AG10803 (cell line): ENCODE data around the gene ISL2.
A peak's percentile ranks its signal among the peaks of the same experiment; 100 is the strongest.

Source experiments
- DNase-seq: peaks from one replicate; pipeline ENCODE4 v3.0.0; 2010; ENCODE audit warnings: low read depth
- H3K4me3 ChIP-seq: 2 replicates; pipeline ENCODE4 v1.5.1; 2011; ENCODE audit warnings: mild to moderate bottlenecking, low read length, control low read depth
- TF ChIP-seq, protein P1 (sequence below): conservative IDR thresholded peaks from 2 replicates; pipeline ENCODE4 v1.5.1; 2011; ENCODE audit warnings: mild to moderate bottlenecking, low read length, control low read depth, inconsistent platforms

The ISL2 gene

DNA sequence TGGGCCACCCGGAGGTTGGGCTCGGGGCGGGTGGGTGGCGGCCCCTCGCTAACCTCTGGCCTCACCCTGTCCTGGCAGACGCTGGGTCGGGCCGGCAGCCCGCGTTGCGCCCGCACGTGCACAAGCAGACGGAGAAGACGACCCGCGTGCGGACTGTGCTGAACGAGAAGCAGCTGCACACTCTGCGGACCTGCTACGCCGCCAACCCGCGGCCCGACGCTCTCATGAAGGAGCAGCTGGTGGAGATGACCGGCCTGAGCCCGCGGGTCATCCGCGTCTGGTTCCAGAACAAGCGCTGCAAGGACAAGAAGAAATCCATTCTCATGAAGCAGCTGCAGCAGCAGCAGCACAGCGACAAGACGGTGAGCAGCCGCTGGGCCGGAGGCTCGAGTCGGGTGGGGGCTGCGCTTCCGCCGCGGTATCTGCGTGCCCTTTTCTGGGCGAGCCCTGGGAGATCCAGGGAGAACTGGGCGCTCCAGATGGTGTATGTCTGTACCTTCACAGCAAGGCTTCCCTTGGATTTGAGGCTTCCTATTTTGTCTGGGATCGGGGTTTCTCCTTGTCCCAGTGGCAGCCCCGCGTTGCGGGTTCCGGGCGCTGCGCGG is 3.7 kb downstream of the ISL2 start:
- TF ChIP-seq, protein P1, sequence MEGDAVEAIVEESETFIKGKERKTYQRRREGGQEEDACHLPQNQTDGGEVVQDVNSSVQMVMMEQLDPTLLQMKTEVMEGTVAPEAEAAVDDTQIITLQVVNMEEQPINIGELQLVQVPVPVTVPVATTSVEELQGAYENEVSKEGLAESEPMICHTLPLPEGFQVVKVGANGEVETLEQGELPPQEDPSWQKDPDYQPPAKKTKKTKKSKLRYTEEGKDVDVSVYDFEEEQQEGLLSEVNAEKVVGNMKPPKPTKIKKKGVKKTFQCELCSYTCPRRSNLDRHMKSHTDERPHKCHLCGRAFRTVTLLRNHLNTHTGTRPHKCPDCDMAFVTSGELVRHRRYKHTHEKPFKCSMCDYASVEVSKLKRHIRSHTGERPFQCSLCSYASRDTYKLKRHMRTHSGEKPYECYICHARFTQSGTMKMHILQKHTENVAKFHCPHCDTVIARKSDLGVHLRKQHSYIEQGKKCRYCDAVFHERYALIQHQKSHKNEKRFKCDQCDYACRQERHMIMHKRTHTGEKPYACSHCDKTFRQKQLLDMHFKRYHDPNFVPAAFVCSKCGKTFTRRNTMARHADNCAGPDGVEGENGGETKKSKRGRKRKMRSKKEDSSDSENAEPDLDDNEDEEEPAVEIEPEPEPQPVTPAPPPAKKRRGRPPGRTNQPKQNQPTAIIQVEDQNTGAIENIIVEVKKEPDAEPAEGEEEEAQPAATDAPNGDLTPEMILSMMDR: no peak
- peak overlapping the region; percentile 57 for H3K4me3 ChIP-seq
- no peak for DNase-seq

- TF ChIP-seq, protein P1: peak; percentile 30; the same call in 1 of the 2 replicates
- peak overlapping the region; percentile 57; the same call in 1 of the 2 replicates for H3K4me3 ChIP-seq
- no peak for DNase-seq
These were observed 4.3 kb downstream of the ISL2 start for GRCh38 chr15:76340803-76341365.

DNA sequence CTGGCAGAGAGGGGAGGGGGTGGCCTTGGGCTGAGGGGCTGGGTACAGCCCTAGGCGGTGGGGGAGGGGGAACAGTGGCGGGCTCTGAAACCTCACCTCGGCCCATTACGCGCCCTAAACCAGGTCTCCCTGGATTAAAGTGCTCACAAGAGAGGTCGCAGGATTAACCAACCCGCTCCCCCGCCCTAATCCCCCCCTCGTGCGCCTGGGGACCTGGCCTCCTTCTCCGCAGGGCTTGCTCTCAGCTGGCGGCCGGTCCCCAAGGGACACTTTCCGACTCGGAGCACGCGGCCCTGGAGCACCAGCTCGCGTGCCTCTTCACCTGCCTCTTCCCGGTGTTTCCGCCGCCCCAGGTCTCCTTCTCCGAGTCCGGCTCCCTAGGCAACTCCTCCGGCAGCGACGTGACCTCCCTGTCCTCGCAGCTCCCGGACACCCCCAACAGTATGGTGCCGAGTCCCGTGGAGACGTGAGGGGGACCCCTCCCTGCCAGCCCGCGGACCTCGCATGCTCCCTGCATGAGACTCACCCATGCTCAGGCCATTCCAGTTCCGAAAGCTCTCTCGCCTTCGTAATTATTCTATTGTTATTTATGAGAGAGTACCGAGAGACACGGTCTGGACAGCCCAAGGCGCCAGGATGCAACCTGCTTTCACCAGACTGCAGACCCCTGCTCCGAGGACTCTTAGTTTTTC is 4.9 kb downstream of the ISL2 start:
- no peak for DNase-seq
- no peak overlapping the region for H3K4me3 ChIP-seq
- TF ChIP-seq, protein P1: no peak

DNA sequence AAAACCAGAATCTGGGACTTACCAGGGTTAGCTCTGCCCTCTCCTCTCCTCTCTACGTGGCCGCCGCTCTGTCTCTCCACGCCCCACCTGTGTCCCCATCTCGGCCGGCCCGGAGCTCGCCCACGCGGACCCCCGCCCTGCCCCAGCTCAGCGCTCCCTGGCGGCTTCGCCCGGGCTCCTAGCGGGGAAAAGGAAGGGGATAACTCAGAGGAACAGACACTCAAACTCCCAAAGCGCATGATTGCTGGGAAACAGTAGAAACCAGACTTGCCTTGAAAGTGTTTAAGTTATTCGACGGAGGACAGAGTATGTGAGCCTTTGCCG is 5.4 kb downstream of the ISL2 start:
- H3K4me3 ChIP-seq: no peak overlapping the region
- DNase-seq: no peak
- TF ChIP-seq, protein P1: no peak

DNA sequence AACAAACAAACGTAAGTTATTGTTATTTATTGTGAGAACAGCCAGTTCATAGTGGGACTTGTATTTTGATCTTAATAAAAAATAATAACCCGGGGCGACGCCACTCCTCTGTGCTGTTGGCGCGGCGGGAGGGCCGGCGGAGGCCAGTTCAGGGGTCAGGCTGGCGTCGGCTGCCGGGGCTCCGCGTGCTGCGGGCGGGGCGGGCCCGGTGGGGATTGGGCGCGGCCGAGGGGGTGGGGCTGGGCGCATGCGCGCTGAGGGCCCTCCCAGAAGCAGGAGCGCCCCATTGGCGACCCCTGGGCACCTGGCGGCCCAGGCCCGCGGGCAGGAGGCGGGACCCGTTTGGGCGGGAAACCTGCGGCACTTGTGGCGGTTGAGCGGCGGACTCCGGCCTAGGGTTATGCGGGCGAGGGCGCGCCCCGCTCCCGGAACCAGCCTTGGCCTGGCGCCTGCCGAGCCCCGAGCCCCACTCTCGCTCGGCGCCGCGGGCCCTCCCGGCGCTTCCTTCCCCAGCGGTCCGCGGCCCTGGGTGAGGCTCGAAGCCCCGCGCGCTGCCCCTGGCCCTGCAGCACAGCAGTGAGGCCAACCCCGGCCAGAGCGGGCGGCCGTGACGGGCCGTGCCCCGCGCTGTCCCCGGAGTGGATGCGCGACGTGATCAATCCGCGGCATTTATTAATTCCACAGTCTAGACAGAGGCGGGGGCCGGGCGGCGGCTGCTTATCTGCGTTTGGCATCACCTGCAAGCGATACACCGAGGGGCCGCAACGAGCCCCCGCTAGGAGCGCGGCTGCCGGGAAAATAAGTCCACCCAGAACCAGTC is 6.0 kb downstream of the ISL2 start:
- no peak for DNase-seq
- TF ChIP-seq, protein P1: no peak
- no peak overlapping the region for H3K4me3 ChIP-seq

GRCh38 chr15:76343313-76343996 is 6.9 kb downstream of the ISL2 start:
- TF ChIP-seq, protein P1: no peak
- DNase-seq: no peak
- H3K4me3 ChIP-seq: no peak overlapping the region
